HCEC 1CT (cell line): ENCODE results near the gene HAUS7.
"Not testable (repeated sequence)": the region's sequence is repeated elsewhere in the genome, so short reads cannot be mapped to it uniquely, and the experiment has no call there.

Source experiments
- DNase-seq: peaks from one replicate; pipeline ENCODE4 v3.0.0-alpha.2; 2017

Gene HAUS7

DNA sequence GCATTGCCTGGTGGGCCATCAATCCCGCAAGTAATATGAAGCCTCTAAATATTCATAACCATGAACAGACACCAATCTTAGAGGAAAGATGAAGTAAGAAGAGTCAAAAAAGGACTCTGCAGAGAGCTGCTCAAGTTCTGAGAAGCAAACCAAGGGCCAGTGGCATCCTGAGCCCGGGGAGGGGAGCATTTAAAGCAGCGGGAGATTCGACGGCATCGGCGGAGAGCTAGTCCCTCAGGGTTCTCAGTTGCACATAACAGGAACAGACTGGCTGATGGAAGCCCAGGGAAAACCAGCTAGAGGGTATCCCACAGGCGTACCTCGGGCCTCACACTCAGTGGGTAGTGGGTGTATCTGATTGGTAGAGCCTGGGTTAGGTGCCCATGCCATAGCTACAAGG lies 64.4 kb downstream of the HAUS7 start:
- DNase-seq, result no peak

DNA sequence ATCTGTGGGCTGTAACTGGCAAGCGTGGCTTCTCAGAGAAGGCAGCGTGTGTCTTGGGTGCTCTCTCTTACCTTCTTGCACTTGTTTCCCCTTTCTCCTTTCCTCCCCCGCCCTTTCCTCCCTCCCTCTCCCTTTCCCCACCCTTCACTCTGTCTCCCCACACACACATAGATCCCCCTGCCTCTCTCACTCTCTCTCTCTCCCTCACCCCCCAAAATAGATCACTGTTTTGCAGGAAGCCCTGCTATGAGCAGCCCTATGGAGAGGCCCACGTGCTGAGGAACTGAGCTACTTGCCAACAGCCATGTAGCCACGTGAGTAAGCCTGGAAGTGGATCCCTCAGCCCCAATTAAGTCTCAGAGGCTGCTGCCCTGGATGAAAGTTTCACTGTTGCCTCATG lies 65.0 kb downstream of the HAUS7 start:
- no peak for DNase-seq

DNA sequence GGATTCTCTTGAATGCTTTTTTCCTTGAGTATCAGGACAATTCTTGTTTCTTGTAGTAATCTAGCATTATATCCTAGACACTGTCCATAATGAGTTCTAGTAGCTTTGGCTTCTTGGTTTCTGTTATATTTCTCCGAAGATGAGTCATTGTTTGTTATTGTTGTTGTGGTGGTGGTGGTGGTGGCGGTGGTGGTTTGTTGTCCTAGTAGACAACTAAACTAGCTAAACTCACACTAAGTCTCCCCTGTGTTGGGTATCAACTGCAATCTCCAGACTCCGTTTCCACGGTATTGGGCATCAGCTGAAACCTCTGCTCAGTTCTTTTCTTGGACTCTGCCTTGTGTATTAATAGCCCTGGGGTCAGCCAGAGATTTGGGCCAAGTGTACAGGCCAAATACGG lies 66.0 kb downstream of the HAUS7 start:
- DNase-seq, result not testable (repeated sequence)

DNA sequence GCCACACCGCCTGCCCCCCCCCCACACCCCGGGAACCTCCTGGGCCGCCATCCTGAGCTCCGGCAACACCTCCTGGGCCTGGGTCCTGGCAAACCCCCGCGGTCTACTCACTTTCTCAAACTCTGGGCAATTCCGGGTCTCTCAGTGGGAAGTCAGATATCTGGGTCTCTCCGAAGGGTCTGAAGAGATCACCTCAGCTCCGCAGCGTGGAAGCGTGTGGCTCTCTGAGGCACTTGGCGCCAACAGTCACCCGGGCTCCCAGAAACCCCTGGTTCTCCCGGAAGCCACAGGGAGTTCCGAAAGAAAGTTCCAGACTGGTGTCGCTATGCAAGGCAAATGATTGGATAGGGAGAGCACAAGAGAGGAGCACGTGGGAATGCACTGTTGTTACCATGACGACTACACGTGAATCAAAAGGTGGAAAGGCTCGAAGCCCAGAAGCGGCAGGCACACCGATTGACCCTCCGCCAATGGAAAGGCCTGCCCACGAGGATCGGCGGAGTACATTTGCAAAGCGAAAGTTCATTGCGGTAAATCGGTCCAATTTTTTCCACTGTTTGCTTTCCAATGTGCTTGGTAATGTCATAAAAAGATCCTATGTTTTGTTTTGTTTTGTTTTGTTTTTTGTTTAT lies 69.1 kb downstream of the HAUS7 start, which contains the start of gene PNMA6E:
TSS of gene PNMA6E (minus strand) at position 218 of the 632 bp plus-strand sequence. CDS start 2,501 bp downstream, outside the sequence.
- no peak for DNase-seq

DNA sequence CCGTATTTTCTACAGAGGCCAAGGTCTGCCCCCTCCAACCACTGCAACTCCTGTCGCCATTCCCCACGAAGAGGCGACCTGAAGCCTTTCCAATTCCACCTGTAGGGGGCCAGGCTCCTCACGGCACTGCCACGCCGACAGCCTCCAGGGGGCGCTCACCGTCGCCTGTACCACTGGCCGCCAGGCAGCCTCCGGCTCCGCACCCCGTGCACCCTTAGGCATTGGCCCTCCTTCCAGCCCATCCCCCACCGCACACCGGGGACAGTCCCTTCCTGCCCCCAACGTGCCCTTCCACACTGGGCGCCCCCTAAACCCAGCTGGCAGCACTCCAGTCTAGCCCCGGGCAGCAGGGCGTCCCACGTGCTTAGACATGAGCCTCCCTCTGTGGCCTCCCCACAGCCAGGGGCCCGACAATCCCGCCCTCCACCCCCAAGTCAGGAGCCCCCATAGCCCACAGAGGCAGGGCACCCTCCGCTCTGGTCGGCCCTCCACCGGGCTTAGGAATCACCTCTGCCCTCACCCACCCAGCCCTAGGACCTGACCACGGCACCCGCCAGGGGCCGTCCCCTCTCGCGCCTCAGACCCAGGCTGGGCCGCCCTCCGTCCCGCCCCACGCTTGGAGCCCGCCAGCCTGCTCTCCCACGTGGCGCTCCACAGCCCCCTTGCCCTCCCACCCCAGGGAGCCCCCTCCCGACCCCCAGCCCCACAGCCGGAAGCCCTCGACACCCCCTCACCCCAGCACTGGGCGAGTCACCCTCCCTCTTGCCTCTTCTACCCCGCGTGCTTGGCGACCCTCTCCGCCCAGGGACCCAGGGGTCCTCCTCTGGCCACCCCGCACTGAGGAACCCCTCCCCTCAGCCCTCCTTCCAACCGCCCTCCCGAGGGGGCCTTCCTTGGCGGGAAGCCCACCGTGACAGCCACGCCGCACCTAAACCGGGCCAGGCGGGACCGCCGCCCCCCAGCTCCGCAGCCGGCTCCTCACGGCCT lies 69.9 kb downstream of the HAUS7 start:
- peak; percentile 5 for DNase-seq

DNA sequence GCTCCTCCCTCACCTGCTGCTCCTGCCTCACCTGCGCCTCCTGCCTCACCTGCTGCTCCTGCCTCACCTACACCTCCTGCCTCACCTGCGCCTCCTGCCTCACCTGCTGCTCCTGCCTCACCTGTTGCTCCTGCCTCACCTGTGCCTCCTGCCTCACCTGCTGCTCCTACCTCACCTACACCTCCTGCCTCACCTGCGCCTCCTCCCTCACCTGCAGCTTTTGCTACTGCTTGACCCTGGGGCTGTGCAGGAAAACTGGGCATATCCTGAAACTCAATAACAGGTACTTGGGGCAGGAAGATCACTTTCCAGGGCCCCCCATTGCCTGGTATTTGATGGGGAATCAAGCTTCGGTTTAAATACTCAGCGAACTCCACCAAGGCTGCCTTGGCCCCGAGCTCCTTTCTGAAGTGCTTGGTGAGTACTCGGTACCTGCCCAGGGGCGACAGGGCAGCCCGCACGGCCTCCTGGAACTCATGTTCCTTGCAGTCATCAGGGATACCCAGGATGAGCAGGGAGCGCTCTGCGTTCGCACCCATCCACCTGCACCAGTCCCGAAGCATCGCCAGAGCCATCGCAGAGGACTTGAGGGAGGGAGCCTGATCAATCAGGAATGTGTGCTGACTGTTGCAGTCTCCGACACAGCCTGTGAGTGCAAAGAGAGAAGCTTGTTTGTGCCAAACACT lies 72.0 kb downstream of the HAUS7 start:
- DNase-seq, result no peak
